ENCODE measurements around the gene FERMT2. TPM values are rescaled to one million over a fixed set of nuclear protein-coding genes. Genes with fewer than 3 reads are reported as not detected.
A peak's percentile ranks its signal among the peaks of the same experiment; 100 is the strongest.

FERMT2 gene
- total and polyA plus RNA-seq, 9 of the 15 experiments (the other 6 are each of a cell fraction or from before 2014, with no cell fraction given) = 0.10 to 1.3 (median 0.40) TPM

DNA sequence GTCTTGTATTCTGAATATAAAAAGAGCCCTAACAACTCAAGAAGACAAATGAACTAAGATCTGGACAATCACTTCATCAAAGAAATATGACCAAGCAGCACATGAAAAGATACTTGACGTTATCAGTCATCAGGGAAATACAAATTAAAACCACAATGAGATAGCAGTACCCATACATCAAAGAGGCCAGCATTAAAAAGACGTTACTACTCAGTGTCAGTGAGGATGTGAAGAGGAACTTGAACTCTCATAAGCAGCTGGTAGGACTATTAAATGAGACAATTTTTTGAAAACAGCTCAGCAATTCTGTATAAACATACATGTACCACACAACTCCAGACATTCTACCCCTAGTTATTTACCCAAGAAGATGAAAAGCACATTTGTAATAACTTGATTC, 55.9 kb downstream of the FERMT2 start:
- no peaks in the 10 kb centered on the region for H3K4me1 ChIP-seq (replicated peaks in 1 of 2; ENCODE audit: control insufficient read depth in 2 of 2, insufficient read depth in 2 of 2, low read length in 2 of 2)
- intact Hi-C loops (cut with micrococcal nuclease) = no loop called here
- H3K9me3 ChIP-seq (replicated peaks; ENCODE audit: control insufficient read depth, insufficient read depth, low read depth, low read length) = no peaks in the 10 kb centered on the region
- H3K9me1 ChIP-seq (ENCODE audit: control insufficient read depth, insufficient read depth, low read length) = no peaks in the 10 kb centered on the region
- H3K9ac ChIP-seq (ENCODE audit: insufficient read depth in 1 of 2, low read depth in 2 of 2, low read length in 2 of 2) = no peak overlapping the region
- H4K20me1 ChIP-seq (replicated peaks; ENCODE audit: control insufficient read depth, insufficient read depth, low read length) = no peaks in the 10 kb centered on the region
- in situ Hi-C loops (cut with MboI) = no loop called here
- H3K4me2 ChIP-seq (ENCODE audit: insufficient read depth, low read length) = no peak overlapping the region
- no TSS peak for BruUV-seq (replicated peaks)
- H2AFZ ChIP-seq (ENCODE audit: low read depth, low read length) = no peak overlapping the region
- ChIA-PET CTCF (ENCODE audit: low intra/inter-chr PET ratio) (no interaction called here), POLR2A (interaction anchor here (0.7 kb wide), 1 partner anchor 379 kb away, joined by 3 read pairs; no protein-coding TSS in a partner anchor)
- 0% methylated on average over 2 of the region's 2 CpGs for WGBS (ENCODE audit: insufficient coverage, low coverage, missing lambda C conversion rate)
- no peaks in the 10 kb centered on the region for H3K79me2 ChIP-seq (ENCODE audit: control insufficient read depth, insufficient read depth, low read length)
- no peak for DNase-seq (ENCODE audit: extremely low read depth in 1 of 4, low spot score in 3 of 4)
- H3K36me3 ChIP-seq (ENCODE audit: control insufficient read depth, insufficient read depth, low read length) = no peaks in the 10 kb centered on the region
- no peak for TF ChIP-seq PTTG1 (tag; IDR thresholded peaks at IDR 0.05; ENCODE audit: low read depth)
- TF ChIP-seq, protein P1, sequence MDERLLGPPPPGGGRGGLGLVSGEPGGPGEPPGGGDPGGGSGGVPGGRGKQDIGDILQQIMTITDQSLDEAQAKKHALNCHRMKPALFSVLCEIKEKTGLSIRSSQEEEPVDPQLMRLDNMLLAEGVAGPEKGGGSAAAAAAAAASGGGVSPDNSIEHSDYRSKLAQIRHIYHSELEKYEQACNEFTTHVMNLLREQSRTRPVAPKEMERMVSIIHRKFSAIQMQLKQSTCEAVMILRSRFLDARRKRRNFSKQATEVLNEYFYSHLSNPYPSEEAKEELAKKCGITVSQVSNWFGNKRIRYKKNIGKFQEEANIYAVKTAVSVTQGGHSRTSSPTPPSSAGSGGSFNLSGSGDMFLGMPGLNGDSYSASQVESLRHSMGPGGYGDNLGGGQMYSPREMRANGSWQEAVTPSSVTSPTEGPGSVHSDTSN (CRISPR knock-in tag; IDR thresholded peaks at IDR 0.05; ENCODE audit: low read depth) = no peak
- TF ChIP-seq, protein P1 (tag; conservative IDR thresholded peaks at IDR 0.05; ENCODE audit: low read depth) = peak; percentile 49; the same call in 1 of the 2 replicates
- H3K27ac ChIP-seq (ENCODE audit: extremely low read depth, low read depth, low read length) = no peak overlapping the region
- ATAC-seq = no peak
- FAIRE-seq = no peak
- H3K4me3 ChIP-seq = no peak overlapping the region
- H3K27me3 ChIP-seq (ENCODE audit: control insufficient read depth in 2 of 2, insufficient read depth in 2 of 2, low read length in 2 of 2) = no peaks in the 10 kb centered on the region

DNA sequence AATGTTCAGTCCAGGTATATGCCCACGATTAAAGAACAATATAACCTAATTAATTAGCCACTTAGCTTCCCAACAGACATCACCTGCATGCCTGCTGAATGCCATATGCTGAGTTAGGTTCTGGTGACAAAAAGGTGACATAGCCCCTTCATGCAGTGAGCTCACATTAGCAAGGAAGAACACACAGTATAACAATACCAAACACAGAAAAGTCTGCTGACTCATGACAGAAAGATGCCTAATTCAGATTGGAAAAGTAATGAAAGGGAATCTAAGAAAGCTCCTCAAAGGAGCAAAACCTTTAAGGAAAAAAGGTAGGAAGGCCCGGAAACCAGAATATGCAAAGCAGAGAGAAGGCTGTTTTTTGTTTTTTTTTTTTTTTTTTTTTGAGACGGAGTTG, 59.0 kb downstream of the FERMT2 start:
- Histone ChIP-seq H3K4me2 (ENCODE audit: insufficient read depth, low read length) (no peak overlapping the region), H3K79me2 (ENCODE audit: control insufficient read depth, insufficient read depth, low read length) (no peaks in the 10 kb centered on the region), H3K36me3 (ENCODE audit: control insufficient read depth, insufficient read depth, low read length) (no peaks in the 10 kb centered on the region), H3K27ac (ENCODE audit: extremely low read depth, low read depth, low read length) (no peak overlapping the region), H3K9me3 (replicated peaks; ENCODE audit: control insufficient read depth, insufficient read depth, low read depth, low read length) (no peaks in the 10 kb centered on the region), H3K4me1 (replicated peaks in 1 of 2; ENCODE audit: control insufficient read depth in 2 of 2, insufficient read depth in 2 of 2, low read length in 2 of 2) (no peaks in the 10 kb centered on the region), H2AFZ (ENCODE audit: low read depth, low read length) (no peak overlapping the region), H3K27me3 (ENCODE audit: control insufficient read depth in 2 of 2, insufficient read depth in 2 of 2, low read length in 2 of 2) (no peaks in the 10 kb centered on the region), H4K20me1 (replicated peaks; ENCODE audit: control insufficient read depth, insufficient read depth, low read length) (no peaks in the 10 kb centered on the region), H3K9me1 (ENCODE audit: control insufficient read depth, insufficient read depth, low read length) (no peaks in the 10 kb centered on the region), H3K9ac (ENCODE audit: insufficient read depth in 1 of 2, low read depth in 2 of 2, low read length in 2 of 2) (no peak overlapping the region), H3K4me3 (no peak overlapping the region)
- POLR2A ChIA-PET = no interaction called here
- 0% methylated on average over 2 of the region's 3 CpGs for WGBS (ENCODE audit: insufficient coverage, low coverage, missing lambda C conversion rate)
- in situ Hi-C loops (cut with MboI) = no loop called here
- BruUV-seq (replicated peaks) = no TSS peak
- ATAC-seq (no peak), DNase-seq (ENCODE audit: extremely low read depth in 1 of 4, low spot score in 3 of 4) (no peak), FAIRE-seq (no peak)
- peak; percentile 60 for TF ChIP-seq NFE2 (IDR thresholded peaks at IDR 0.05; ENCODE audit: low read depth)
- no peak for TF ChIP-seq NFRKB (IDR thresholded peaks at IDR 0.05; ENCODE audit: low read depth)
- no peak for TF ChIP-seq ESRRA (IDR thresholded peaks at IDR 0.05; ENCODE audit: borderline replicate concordance, low read depth)
- TF ChIP-seq C11orf30 (IDR thresholded peaks at IDR 0.05; ENCODE audit: low read depth) = peak; percentile 40; the same call in 1 of the 2 replicates
- peak; percentile 51; the same call in 1 of the 2 replicates for TF ChIP-seq MAFG (tag; conservative IDR thresholded peaks at IDR 0.05)
- TF ChIP-seq ZNF57 (CRISPR knock-in tag; IDR thresholded peaks at IDR 0.05) = no peak
- TF ChIP-seq ZNF316 (IDR thresholded peaks at IDR 0.05) = peak; percentile 44; the same call in 1 of the 2 replicates
- intact Hi-C loops (cut with micrococcal nuclease) = no loop called here
- CTCF ChIA-PET (ENCODE audit: low intra/inter-chr PET ratio) = no interaction called here

All from K562 (cell line).